H1 (cell line): Measurements from ENCODE around the gene ASAP2. TPM values are rescaled to one million over a fixed set of nuclear protein-coding genes. Genes with fewer than 3 reads are reported as not detected.

Source experiments
- CTCF ChIA-PET: fragments of 300-600 bp; sonication (Branson Sonifier 250); formaldehyde crosslinking; loops from one replicate; lab custom pipeline; 2021; ENCODE audit not compliant: partially characterized antibody; lab: Charles Lee
- POLR2A ChIA-PET: fragments of 300-600 bp; sonication (Branson Sonifier 250); formaldehyde crosslinking; loops from one replicate; lab custom pipeline; 2021; ENCODE audit warnings: inconsistent platforms; ENCODE audit not compliant: partially characterized antibody; lab: Charles Lee
- DNase-seq, 2 experiments: peaks; one replicate each; pipeline versions ENCODE4 v3.0.0 to v3.0.0-alpha.2; 2010 to 2022; ENCODE audit warnings: low spot score in 2 of 2, low read depth in 1 of 2, mixed read lengths in 1 of 2
- FAIRE-seq: peaks from 2 replicates; lab custom pipeline; 2011; peaks lifted over from hg19 to GRCh38; lab: Jason Lieb, UNC
- H2AFZ ChIP-seq: 2 replicates; pipeline ENCODE4 v1.8.1; 2012; ENCODE audit warnings: low read length, inconsistent platforms
- H2AK5ac ChIP-seq: 2 replicates; pipeline ENCODE4 v1.6.1; 2013; ENCODE audit warnings: low read depth, low read length
- H2BK120ac ChIP-seq: replicated peaks from 2 replicates; pipeline ENCODE3; 2013; ENCODE audit warnings: low read depth, low read length, inconsistent platforms
- H2BK12ac ChIP-seq: 2 replicates; pipeline ENCODE4 v1.6.1; 2013; ENCODE audit warnings: low read depth, low read length
- H2BK15ac ChIP-seq: 2 replicates; pipeline ENCODE4 v1.6.1; 2013; ENCODE audit warnings: low read length
- H2BK20ac ChIP-seq: 2 replicates; pipeline ENCODE4 v1.6.1; 2013; ENCODE audit warnings: low read length
- H2BK5ac ChIP-seq: 2 replicates; pipeline ENCODE4 v1.6.1; 2013; ENCODE audit warnings: low read depth, low read length
- H3K14ac ChIP-seq: 2 replicates; pipeline ENCODE4 v1.6.1; 2013; ENCODE audit warnings: inconsistent platforms; ENCODE audit not compliant: insufficient read length
- H3K18ac ChIP-seq: 2 replicates; pipeline ENCODE4 v1.6.1; 2013; ENCODE audit warnings: low read length; ENCODE audit errors: extremely low read depth
- H3K23ac ChIP-seq: 2 replicates; pipeline ENCODE4 v1.6.1; 2013; ENCODE audit warnings: inconsistent platforms; ENCODE audit not compliant: insufficient read length
- H3K23me2 ChIP-seq: 2 replicates; pipeline ENCODE4 v1.6.1; 2013; ENCODE audit warnings: low read depth, low read length
- H3K27ac ChIP-seq: 2 replicates; pipeline ENCODE4 v1.6.1; 2011; ENCODE audit warnings: low read depth, low read length, inconsistent platforms
- H3K27me3 ChIP-seq, 4 experiments: replicated peaks in 1 of 4; 1 replicate in 1 of 4; 2 replicates in 3 of 4; pipeline versions ENCODE4 v1.6.1 to v1.8.1; 2011 to 2013; ENCODE audit warnings: low read length in 3 of 4, mild to moderate bottlenecking in 3 of 4, inconsistent platforms in 2 of 4, mixed read lengths in 2 of 4, moderate library complexity in 1 of 4; ENCODE audit not compliant: control insufficient read depth in 3 of 4, insufficient read depth in 3 of 4; ENCODE audit errors: extremely low read depth in 1 of 4
- H3K36me3 ChIP-seq, 4 experiments: 2 replicates each; pipeline versions ENCODE4 v1.6.1 to v1.8.1; 2011 to 2013; ENCODE audit warnings: mild to moderate bottlenecking in 4 of 4, low read length in 3 of 4, moderate library complexity in 2 of 4, control low read depth in 1 of 4, inconsistent platforms in 1 of 4; ENCODE audit not compliant: insufficient read depth in 4 of 4, control insufficient read depth in 2 of 4
- H3K4ac ChIP-seq: replicated peaks from 2 replicates; pipeline ENCODE3; 2013; ENCODE audit warnings: low read length, low read depth, mixed read lengths, inconsistent platforms; ENCODE audit not compliant: insufficient read length
- H3K4me1 ChIP-seq, 4 experiments: replicated peaks in 1 of 4; 1 replicate in 1 of 4; 2 replicates in 3 of 4; pipeline versions ENCODE4 v1.6.1 to v1.8.1; 2011 to 2013; ENCODE audit warnings: low read length in 3 of 4, inconsistent platforms in 2 of 4, mixed read lengths in 1 of 4; ENCODE audit not compliant: insufficient read depth in 4 of 4, control insufficient read depth in 3 of 4
- H3K4me2 ChIP-seq, 2 experiments: 2 replicates each; pipeline versions ENCODE4 v1.6.1 to v1.8.1; 2011 to 2013; ENCODE audit warnings: low read depth in 2 of 2, low read length in 2 of 2, control low read depth in 1 of 2, inconsistent platforms in 1 of 2, mild to moderate bottlenecking in 1 of 2; ENCODE audit not compliant: insufficient read depth in 1 of 2
- H3K4me3 ChIP-seq, 4 experiments: fragments of 200-600, 300-600 bp in 1 of 4; sonication (generic), shearing (Covaris generic), sonication (Bioruptor Twin) in 1 of 4; 2 replicates each; pipeline versions ENCODE4 v1.5.1 to v1.8.1; 2011 to 2016; ENCODE audit warnings: low read length in 4 of 4, low read depth in 3 of 4, control low read depth in 2 of 4, inconsistent platforms in 2 of 4, mild to moderate bottlenecking in 2 of 4, mixed read lengths in 1 of 4, moderate library complexity in 1 of 4; ENCODE audit not compliant: insufficient read depth in 2 of 4; ENCODE audit errors: extremely low read depth in 1 of 4
- H3K56ac ChIP-seq: replicated peaks from 2 replicates; pipeline ENCODE3; 2013; ENCODE audit warnings: low read depth, mild to moderate bottlenecking, mixed read lengths, low read length, inconsistent platforms; ENCODE audit not compliant: insufficient read length
- H3K79me1 ChIP-seq: 2 replicates; pipeline ENCODE4 v1.6.1; 2013; ENCODE audit warnings: low read depth, low read length, control low read depth
- H3K79me2 ChIP-seq, 2 experiments: 2 replicates each; pipeline versions ENCODE4 v1.6.1 to v1.8.1; 2012 to 2013; ENCODE audit warnings: low read length in 2 of 2, mild to moderate bottlenecking in 2 of 2, inconsistent platforms in 1 of 2; ENCODE audit not compliant: insufficient read depth in 2 of 2, control insufficient read depth in 1 of 2
- H3K9ac ChIP-seq, 4 experiments: replicated peaks in 1 of 4; 1 replicate in 1 of 4; 2 replicates in 3 of 4; pipeline versions ENCODE4 v1.6.1 to v1.8.1; 2011 to 2013; ENCODE audit warnings: low read depth in 3 of 4, low read length in 3 of 4, control low read depth in 2 of 4, mild to moderate bottlenecking in 2 of 4, moderate library complexity in 2 of 4, inconsistent platforms in 1 of 4; ENCODE audit errors: extremely low read depth in 1 of 4
- H3K9me3 ChIP-seq, 2 experiments: 2 replicates each; pipeline versions ENCODE4 v1.6.1 to v1.8.1; 2012 to 2013; ENCODE audit warnings: mild to moderate bottlenecking in 2 of 2, moderate library complexity in 2 of 2, control low read depth in 1 of 2, inconsistent platforms in 1 of 2, low read depth in 1 of 2, low read length in 1 of 2, mixed read lengths in 1 of 2; ENCODE audit not compliant: insufficient read depth in 2 of 2
- H4K20me1 ChIP-seq, 2 experiments: replicated peaks in 1 of 2; 2 replicates each; pipeline versions ENCODE3 to v1.8.1; 2011 to 2013; ENCODE audit warnings: inconsistent platforms in 2 of 2, low read length in 2 of 2, mild to moderate bottlenecking in 1 of 2; ENCODE audit not compliant: insufficient read depth in 2 of 2, control insufficient read depth in 1 of 2
- H4K5ac ChIP-seq: 2 replicates; pipeline ENCODE4 v1.6.1; 2013; ENCODE audit warnings: low read length, low read depth, mixed read lengths, inconsistent platforms; ENCODE audit not compliant: insufficient read length
- H4K8ac ChIP-seq: 2 replicates; pipeline ENCODE4 v1.8.0; 2013; ENCODE audit warnings: mild to moderate bottlenecking, moderate library complexity, low read length, inconsistent platforms; ENCODE audit not compliant: insufficient read depth; ENCODE audit errors: extremely low read depth
- H4K91ac ChIP-seq: replicated peaks from 2 replicates; pipeline ENCODE3; 2013; ENCODE audit warnings: low read length, mixed read lengths, inconsistent platforms; ENCODE audit not compliant: insufficient read length
- CBX5 ChIP-seq: fragments of 300-800, 300-1000 bp; sonication (generic); IDR thresholded peaks from 2 replicates; pipeline ENCODE4 v1.7.1; 2016; ENCODE audit warnings: antibody characterized with exemption, low read length, low read depth
- WGBS, 2 experiments: shearing (Covaris generic) in 1 of 2; methylation state at CpG; one replicate each; pipeline versions ENCODE4 v1.1.6 to v1.1.7; 2013 to 2015; ENCODE audit warnings: low lambda C conversion rate in 2 of 2, mixed read lengths in 2 of 2, inconsistent platforms in 1 of 2, low coverage in 1 of 2, missing lambda C conversion rate in 1 of 2; ENCODE audit not compliant: insufficient replicate concordance in 2 of 2, insufficient coverage in 1 of 2, insufficient read length in 1 of 2; ENCODE audit errors: extremely low coverage in 1 of 2, missing lambda C conversion rate in 1 of 2; 5-methylcytosine and 5-hydroxymethylcytosine counted together
- polyA plus RNA-seq, 7 experiments: library from polyadenylated mRNA; depleted of rRNA in 3 of 7; stranded (reverse) in 5 of 7; unstranded in 2 of 7; fragments of >200 nt in 5 of 7; fragments of 200-250 nt in 2 of 7; gene quantifications; 1 replicate in 5 of 7; 2 replicates in 1 of 7; 4 replicates in 1 of 7; pipeline versions ENCODE4 v1.2.1 to v1.2.3, GENCODE V29; 2011 to 2013; ENCODE audit warnings: missing spikeins in 2 of 7, mixed read lengths in 2 of 7
- total RNA-seq: library from RNA; stranded (reverse); fragmentation: NEBNext Ultra II Directional; extraction: Animal tissue kit (Norgen Biotek cat#: 25700); gene quantifications from 2 replicates; pipeline ENCODE4 v1.2.1, GENCODE V29; 2021

ASAP2 gene
- total and polyA plus RNA-seq, 2 of the 8 experiments (the other 6 are each of a cell fraction or from before 2014, with no cell fraction given) = 10.2 to 18.7 TPM

- no peak overlapping the region for H4K8ac ChIP-seq
- no peak overlapping the region for H3K27ac ChIP-seq
- peaks cover 4 to 7% (median 6%) of the 10 kb centered on the region in 4 experiments; a peak in 6 of 7 replicates for H3K4me1 ChIP-seq
- no peak overlapping the region for H3K4me2 ChIP-seq
- TF ChIP-seq CBX5 = no peak
- no peak overlapping the region for H2BK120ac ChIP-seq
- no peak overlapping the region for H3K9ac ChIP-seq
- H3K9me3 ChIP-seq = no peaks in the 10 kb centered on the region
- no peaks in the 10 kb centered on the region for H3K79me1 ChIP-seq
- H4K91ac ChIP-seq = no peak overlapping the region
- H3K18ac ChIP-seq = no peak overlapping the region
- FAIRE-seq (no peak), DNase-seq (no peak)
- peaks cover 4% of the 10 kb centered on the region in 2 experiments for H4K20me1 ChIP-seq
- H2BK12ac ChIP-seq = no peak overlapping the region
- ChIA-PET CTCF (interaction anchor here (1.4 to 3.2 kb wide), 3 partner anchors 12 to 246 kb away, joined by 3 to 11 read pairs (median 9); no protein-coding TSS in a partner anchor), POLR2A (interaction anchor here (1.2 kb wide), 1 partner anchor 21 kb away, joined by 3 read pairs; no protein-coding TSS in a partner anchor)
- no peak overlapping the region for H4K5ac ChIP-seq
- H3K79me2 ChIP-seq = no peaks in the 10 kb centered on the region
- no peak overlapping the region for H2AFZ ChIP-seq
- WGBS, 2 experiments = 91% methylated on average over 27 of the region's 28 CpGs; no CpG with 5 or more reads in 1 of the 2 experiments
- no peak overlapping the region for H2BK15ac ChIP-seq
- H3K4me3 ChIP-seq = no peak overlapping the region
- H3K56ac ChIP-seq = no peak overlapping the region
- H3K4ac ChIP-seq = no peak overlapping the region
- H3K23ac ChIP-seq = no peak overlapping the region
- H2BK5ac ChIP-seq = no peak overlapping the region
- no peaks in the 10 kb centered on the region for H3K23me2 ChIP-seq
- no peak overlapping the region for H2BK20ac ChIP-seq
- H3K27me3 ChIP-seq = no peaks in the 10 kb centered on the region
- H3K36me3 ChIP-seq = peaks cover 0 to 8% (median 2%) of the 10 kb centered on the region in 4 experiments; a peak in 4 of 8 replicates
- no peak overlapping the region for H2AK5ac ChIP-seq
- no peak overlapping the region for H3K14ac ChIP-seq
Observed at GRCh38 chr2:9388950-9389911, 182.6 kb downstream of the ASAP2 start.
